A204.1 (cell line): ENCODE measurements around the gene ZCCHC7.
"Not testable (repeated sequence)": the region's sequence is repeated elsewhere in the genome, so short reads cannot be mapped to it uniquely, and the experiment has no call there.

Source experiments
- FAIRE-seq: peaks from 2 replicates; lab custom pipeline; 2012; peaks lifted over from hg19 to GRCh38; lab: Jason Lieb, UNC

The ZCCHC7 gene

DNA sequence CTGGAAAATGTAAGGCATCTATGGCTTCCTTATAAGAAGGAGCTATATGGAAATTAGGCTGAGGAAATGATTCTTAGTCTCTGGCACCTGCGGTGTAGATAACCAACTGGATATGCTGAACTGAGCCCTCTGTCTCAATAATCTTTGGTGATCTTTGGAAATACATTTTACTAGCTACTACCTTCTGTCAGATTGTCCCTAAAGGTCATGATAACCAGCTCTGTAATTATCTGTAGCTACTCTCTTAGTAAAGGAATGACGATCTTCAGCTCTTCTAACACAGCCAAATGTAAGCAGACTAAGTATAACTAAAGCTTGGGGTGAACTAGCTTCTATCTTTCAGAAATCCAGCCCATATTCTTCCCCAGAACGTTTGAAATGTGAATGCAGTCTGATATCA is 177.2 kb downstream of the ZCCHC7 start:
- FAIRE-seq: no peak

DNA sequence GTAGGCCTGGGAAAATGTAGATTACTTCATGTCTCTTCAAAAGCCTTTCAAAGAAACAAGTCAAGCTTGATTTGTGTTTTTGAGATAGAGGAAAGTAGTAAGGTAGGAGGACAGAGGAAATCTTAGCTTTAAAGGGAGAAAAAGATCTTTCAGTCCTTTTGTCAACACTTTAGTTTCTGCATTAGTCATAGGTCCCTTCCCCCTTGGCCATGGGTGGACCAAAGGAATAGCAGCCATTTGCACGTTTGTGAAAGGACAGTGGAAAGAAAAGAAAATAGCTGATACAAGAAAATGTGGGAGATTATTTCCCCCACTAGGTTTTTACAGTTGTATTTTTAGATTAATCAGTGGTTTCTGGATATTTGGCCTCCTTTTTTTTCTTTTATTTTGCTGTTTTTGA is 180.2 kb downstream of the ZCCHC7 start:
- no peak for FAIRE-seq

DNA sequence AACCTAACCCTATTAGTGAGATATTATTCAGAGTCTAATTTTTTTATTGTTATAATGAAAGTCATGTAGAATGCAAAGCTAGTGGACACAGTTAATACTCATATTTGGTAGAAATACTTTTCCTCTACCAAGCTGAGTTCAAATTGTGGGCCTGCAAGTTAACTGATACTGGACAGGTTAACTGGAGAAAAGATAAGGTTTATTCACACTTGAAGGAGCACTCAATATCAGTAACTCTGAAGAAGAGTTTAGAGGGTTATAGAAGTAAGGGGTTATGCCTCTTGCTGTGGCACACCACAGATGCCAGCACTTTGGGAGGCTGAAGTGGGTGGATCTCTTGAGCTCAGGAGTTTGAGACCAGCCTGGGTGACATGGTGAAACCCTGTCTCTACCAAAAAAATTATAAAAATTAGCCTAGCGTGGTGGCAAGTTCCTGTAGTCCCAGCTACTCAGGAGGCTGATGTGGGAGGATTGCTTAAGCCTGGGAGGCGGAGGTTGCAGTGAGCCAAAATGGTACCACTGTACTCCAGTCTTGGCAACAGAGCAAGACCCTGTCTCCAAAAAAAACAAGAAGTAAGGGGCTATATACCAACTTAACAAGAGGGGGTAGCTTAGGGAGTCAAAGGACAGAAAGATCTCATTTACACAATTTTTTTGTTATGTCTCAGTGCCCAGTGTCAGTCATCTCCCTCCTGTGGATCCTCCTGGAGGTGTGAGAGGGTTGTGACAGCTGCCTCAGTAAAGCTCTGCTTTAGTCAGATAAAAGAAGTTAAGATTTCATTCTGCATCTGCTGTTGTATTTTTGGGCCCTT is 180.9 kb downstream of the ZCCHC7 start:
- no peak for FAIRE-seq

GRCh38 chr9:37301854-37302172 is 181.4 kb downstream of the ZCCHC7 start:
- no peak for FAIRE-seq

GRCh38 chr9:37302277-37302676 is 181.9 kb downstream of the ZCCHC7 start:
- no peak for FAIRE-seq

- FAIRE-seq: not testable (repeated sequence)
These were observed 182.9 kb downstream of the ZCCHC7 start for GRCh38 chr9:37303272-37303671.

- FAIRE-seq: no peak
These were observed 188.8 kb downstream of the ZCCHC7 start for GRCh38 chr9:37309136-37309535.

DNA sequence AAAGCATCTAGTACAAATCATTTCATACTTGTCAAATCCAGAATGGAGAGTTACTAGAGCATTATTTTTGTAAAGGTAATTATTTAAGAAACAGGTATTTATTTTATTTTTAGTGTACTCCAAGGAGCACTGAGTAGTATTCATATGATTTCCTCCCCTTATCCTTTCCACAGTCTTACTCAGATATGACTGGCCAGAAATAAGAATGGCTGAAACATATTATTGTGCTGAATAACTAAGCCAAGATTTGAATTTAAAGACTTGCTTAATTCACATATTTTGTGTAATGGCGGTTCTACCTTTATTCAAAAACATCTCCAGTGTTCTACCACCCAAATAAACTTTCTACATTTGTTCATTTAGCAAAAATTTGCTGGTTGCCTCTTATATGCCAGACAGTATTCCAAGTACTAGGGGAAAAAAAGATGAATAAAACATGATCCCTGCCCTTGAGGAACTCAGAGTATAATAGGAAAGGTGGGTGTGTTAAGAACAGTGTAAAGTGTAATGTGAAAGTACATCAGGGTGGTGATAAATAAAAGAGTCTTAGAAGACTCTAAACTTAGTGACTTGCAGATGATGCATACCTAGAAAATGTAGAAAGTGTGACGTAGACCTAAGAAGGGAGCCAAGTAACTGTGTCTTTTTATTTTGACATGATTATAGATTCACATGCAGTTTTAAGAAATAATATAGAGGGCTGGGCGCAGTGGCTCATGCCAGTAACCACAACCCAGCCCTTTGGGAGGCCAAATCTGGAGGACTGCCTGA is 191.7 kb downstream of the ZCCHC7 start:
- FAIRE-seq: no peak

GRCh38 chr9:37324261-37324683 is 203.9 kb downstream of the ZCCHC7 start:
- no peak for FAIRE-seq

- no peak for FAIRE-seq
These were observed 204.5 kb downstream of the ZCCHC7 start for GRCh38 chr9:37324691-37325490.

DNA sequence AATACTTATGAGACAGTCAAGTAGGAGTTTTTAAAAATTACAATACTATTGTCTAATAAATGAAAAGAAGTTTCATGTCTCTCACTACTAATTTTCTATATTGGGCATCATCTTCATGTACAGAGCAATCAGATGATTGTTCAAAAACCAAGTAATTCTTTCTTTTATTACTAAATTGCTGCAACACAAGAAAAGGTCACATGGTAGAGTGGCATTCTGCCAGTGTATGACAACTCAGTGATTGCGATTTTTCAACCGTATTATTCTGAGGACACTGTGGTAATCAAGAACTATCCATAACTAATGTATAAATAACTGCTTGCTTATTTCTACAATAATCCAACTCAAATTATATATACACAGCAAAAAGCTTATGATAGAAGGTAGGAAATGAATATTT is 205.4 kb downstream of the ZCCHC7 start:
- no peak for FAIRE-seq

- FAIRE-seq: no peak
These were observed 207.2 kb downstream of the ZCCHC7 start for GRCh38 chr9:37327553-37327952.

DNA sequence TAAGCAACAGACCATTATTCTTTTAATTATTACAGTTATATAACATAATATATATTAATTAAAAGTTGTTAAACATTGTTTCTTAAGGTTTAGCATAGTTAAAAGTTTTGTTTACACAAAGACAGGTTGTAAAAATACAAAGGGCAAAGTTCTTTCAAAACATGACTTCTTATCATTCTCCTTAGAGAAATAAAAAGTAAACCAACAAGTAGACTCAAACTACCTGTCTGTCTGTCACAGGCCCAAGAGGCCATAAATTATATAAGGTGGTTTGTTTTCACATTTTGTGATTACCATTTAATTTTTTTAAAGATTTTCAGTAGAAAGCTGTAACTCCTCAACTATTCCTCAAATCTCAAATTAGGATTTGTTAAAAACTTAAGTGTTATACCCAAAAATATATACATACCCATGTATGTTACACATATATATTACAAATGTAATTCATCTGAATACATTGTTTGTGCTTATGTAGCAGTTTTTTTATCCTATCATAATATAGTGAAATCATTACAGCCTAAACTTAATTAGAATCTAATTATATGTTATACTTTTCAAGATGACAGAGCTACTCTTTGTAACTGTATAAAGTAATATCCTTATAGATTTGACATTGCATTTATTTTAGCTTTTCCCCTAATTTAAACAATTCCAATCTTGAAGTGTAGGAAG is 208.3 kb downstream of the ZCCHC7 start:
- no peak for FAIRE-seq

DNA sequence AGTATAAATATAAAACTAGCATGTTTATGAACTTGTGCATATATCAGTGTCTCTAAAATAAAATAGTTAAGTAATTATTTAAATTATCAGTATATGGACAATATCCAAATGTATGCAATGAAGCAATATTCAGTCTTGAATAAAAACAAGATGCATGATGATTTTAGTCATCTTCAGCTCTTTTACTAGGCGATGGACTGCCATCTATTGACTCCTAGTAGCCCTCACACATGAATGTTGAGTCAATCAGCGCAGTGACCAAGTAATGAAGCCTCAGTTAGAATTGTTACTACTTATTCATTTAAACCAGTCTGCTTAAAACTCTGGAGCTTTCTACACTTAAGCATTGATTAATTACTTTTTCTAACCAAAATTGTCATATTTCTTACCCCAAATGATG is 209.2 kb downstream of the ZCCHC7 start:
- no peak for FAIRE-seq

DNA sequence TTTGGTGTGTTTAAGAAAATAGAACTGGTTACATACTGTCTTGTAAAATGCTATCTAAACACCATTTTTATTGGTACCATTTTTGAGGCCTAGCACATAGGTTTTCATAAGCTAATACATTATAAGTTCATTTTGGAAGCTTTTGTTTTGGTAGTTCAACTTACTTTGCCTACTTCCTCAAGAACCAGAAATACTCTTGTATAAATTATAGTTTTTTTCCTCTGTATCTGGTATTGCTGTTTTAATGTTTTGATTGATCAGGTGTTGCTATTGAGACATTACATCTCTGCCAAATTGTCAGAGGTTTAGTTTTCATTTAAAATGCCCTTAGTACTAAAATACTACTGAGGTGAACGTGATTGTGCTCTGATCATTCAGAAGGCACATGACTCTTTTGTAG is 211.5 kb downstream of the ZCCHC7 start:
- FAIRE-seq: no peak

- no peak for FAIRE-seq
These were observed 212.2 kb downstream of the ZCCHC7 start for GRCh38 chr9:37332578-37332977.

DNA sequence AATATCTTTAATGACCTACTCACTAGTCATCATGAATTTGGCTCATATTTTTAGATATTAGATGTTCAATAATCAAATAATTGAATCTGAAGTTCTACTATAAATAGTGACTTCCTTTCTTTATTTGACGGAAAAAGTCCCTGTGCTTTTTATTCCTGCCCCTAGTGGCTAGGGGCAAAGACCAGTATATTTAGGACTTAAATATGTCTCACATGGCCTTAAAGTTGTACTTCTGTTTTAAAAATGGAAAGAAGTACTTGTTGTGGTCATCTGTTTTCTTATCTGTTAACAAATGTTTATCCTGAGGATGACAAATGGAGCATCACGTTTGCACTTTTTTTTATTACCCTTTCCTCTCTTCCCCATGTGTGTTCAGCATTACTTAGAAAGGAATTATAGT is 212.9 kb downstream of the ZCCHC7 start:
- no peak for FAIRE-seq

- no peak for FAIRE-seq
These were observed 214.9 kb downstream of the ZCCHC7 start for GRCh38 chr9:37335238-37335637.

DNA sequence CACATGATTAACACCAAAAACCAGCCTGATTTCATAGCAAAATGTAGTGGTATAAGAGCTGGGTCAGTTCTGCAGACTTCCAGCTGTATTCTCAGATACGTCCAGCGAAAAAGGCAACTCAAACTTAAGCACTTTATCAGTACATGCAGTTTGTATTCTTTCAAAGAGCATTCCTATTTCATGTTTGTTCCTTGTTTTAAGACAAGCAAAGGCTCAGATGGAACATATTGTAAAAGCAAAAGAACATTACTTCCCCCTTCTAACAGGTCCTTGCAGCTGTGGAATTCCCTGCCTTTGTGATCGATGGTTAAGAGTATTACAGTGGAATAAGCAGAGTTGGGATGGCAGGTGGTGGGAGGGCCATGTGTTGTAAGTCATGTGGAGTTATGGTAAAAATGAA is 215.8 kb downstream of the ZCCHC7 start:
- no peak for FAIRE-seq

DNA sequence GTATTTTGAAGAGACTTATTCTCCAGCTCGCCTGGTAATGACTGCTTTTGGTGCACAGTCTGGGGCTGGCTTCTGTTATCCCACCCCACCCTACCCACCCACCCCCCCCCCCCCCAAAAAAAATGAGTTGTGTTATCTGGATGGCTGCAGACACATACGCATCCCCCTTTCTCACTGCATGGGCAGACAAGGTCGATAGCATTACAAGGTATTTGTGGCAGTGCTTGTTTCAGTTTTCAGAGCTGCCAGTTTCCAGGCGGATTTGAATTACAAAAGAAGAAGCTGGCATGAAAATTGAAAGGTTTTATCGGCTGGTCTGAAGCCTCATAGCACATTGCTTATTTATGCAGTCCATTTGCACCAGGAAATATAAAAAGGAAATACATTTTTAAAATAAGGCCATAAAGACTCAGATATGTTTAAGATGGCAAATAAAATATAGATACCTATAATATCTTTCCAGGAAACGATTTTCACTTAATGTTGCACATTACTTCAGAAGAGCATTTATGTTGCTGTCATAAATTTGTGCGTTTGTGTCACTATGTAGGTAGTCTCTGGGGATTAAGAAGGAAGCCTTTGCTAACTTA is 217.0 kb downstream of the ZCCHC7 start:
- FAIRE-seq: no peak

GRCh38 chr9:37338218-37338617 is 217.8 kb downstream of the ZCCHC7 start:
- peak; percentile 32 for FAIRE-seq

DNA sequence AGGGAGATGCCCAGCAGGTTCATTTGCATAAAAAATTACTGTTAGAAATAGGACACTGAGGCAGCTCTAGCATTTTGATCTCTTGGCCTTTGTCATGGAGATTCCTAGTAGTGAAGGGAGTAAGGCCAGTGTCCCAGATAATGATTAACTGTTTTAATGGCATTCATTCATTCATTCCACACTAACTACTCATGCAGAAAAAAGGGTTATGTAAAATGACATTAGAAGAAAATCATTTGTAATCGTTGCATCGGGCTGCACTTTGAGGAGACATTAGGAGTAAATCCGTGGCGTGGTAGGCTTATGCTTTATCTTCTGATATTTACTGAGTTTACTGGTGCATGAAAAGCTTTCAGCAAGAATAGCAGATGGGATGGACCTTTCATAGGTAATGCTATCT is 219.5 kb downstream of the ZCCHC7 start:
- no peak for FAIRE-seq
